Placental epithelial cell (primary cell): ENCODE results near the gene FCGBP. TPM values are rescaled to one million over a fixed set of nuclear protein-coding genes. Genes with fewer than 3 reads are reported as not detected.

Experiments
- total RNA-seq: library from RNA; depleted of rRNA; stranded (reverse); fragments of >200 nt; gene quantifications from 2 replicates; pipeline ENCODE4 v1.2.3, GENCODE V29; 2012

The FCGBP gene
- 0.22 and 0.79 TPM in 2 replicates for total RNA-seq

GRCh38 chr19:39934584-39935363, at the start of gene FCGBP:
FCGBP (minus strand) TSS chr19:39934634.

GRCh38 chr19:39970675-39971379, 36.4 kb upstream of the FCGBP start, which contains the start of gene PSMC4:
PSMC4 (plus strand) TSS chr19:39971165; CDS start chr19:39971203, 38 bp downstream.

Other genes starting within 250 kb of the FCGBP start
- gene LGALS14, start 230.2 kb downstream of the FCGBP start, total RNA-seq: not detected in 2 replicates
- not detected in 2 replicates for gene CLC, start 196.6 kb downstream of the FCGBP start, total RNA-seq
- gene LEUTX, start 155.8 kb downstream of the FCGBP start, total RNA-seq: not detected in 2 replicates
- 38.8 and 41.6 TPM in 2 replicates for gene DYRK1B, start 100.5 kb downstream of the FCGBP start, total RNA-seq
- gene FBL, start 88.3 kb downstream of the FCGBP start, total RNA-seq: 101 and 123 TPM in 2 replicates
- 70.3 and 181 TPM in 2 replicates for gene PSMC4, start 36.5 kb upstream of the FCGBP start, total RNA-seq
- gene ZNF546, start 62.4 kb upstream of the FCGBP start, total RNA-seq: 0.54 and 3.1 TPM in 2 replicates
- 8.9 and 14.1 TPM in 2 replicates for gene ZNF780B, start 121.6 kb upstream of the FCGBP start, total RNA-seq
- gene ZNF780A, start 156.3 kb upstream of the FCGBP start, total RNA-seq: 17.7 and 23.4 TPM in 2 replicates